MM.1S (cell line): ENCODE data around the gene PLAAT5.

ENCODE experiments used
- EZH2 ChIP-seq: fragments of 300-600 bp; sonication (generic); optimal IDR thresholded peaks from 2 replicates; pipeline ENCODE3; 2017; ENCODE audit warnings: low read depth, mild to moderate bottlenecking, antibody characterized with exemption, low read length, mixed read lengths
- TF ChIP-seq, protein P1 (sequence below): fragments of 300-600 bp; sonication (generic); IDR thresholded peaks from 2 replicates; pipeline ENCODE4 v1.5.1; 2016; ENCODE audit warnings: antibody characterized with exemption, low read length, mixed read lengths

DNA sequence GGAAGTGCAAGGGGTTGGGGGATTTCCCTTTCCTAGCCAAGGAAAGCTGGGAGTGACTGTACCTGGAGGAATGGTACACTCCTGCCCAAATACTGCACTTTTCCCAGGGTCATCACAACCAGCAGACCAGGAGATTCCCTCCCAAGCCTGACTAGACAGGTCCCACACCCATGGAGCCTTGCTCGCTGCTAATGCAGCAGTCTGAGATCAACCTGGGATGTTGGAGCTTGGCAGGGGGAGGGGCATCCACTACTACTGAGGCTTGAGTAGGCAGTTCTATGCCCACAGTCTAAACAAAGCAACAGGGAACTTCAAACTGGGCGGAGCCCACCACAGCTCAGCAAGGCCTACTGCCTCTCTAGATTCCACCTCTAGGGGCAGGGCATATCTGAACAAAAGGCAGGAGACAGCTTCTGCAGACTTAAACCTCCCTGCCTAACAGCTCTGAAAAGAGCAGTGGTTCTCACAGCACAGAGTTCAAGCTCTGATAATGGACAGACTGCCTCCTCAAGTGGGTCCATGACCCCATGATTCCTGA, 62.9 kb downstream of the PLAAT5 start:
- TF ChIP-seq, protein P1, sequence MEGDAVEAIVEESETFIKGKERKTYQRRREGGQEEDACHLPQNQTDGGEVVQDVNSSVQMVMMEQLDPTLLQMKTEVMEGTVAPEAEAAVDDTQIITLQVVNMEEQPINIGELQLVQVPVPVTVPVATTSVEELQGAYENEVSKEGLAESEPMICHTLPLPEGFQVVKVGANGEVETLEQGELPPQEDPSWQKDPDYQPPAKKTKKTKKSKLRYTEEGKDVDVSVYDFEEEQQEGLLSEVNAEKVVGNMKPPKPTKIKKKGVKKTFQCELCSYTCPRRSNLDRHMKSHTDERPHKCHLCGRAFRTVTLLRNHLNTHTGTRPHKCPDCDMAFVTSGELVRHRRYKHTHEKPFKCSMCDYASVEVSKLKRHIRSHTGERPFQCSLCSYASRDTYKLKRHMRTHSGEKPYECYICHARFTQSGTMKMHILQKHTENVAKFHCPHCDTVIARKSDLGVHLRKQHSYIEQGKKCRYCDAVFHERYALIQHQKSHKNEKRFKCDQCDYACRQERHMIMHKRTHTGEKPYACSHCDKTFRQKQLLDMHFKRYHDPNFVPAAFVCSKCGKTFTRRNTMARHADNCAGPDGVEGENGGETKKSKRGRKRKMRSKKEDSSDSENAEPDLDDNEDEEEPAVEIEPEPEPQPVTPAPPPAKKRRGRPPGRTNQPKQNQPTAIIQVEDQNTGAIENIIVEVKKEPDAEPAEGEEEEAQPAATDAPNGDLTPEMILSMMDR: no peak
- TF ChIP-seq EZH2: no peak
